Panc1 (cell line): ENCODE results near the gene TAPBP.

Experiments
- CTCF ChIP-seq: fragments of 450-650 bp; IDR thresholded peaks from 2 replicates; pipeline ENCODE4 v1.5.1; 2017; ENCODE audit warnings: mild to moderate bottlenecking
- POLR2AphosphoS5 ChIP-seq: IDR thresholded peaks from 2 replicates; pipeline ENCODE4 v1.6.1; 2012; ENCODE audit warnings: mild to moderate bottlenecking, low read depth, low read length, moderate library complexity
- REST ChIP-seq, 2 experiments: IDR thresholded peaks; 2 replicates each; pipeline ENCODE4 v1.6.1; 2011 to 2012; ENCODE audit warnings: low read depth in 2 of 2, control low read depth in 1 of 2, low read length in 1 of 2, mild to moderate bottlenecking in 1 of 2, moderate library complexity in 1 of 2; ENCODE audit not compliant: insufficient read depth in 1 of 2
- SIN3A ChIP-seq: IDR thresholded peaks from 2 replicates; pipeline ENCODE4 v1.6.1; 2012; ENCODE audit warnings: low read depth, mild to moderate bottlenecking, low read length, moderate library complexity, borderline replicate concordance; ENCODE audit not compliant: insufficient read depth
- TCF7L2 ChIP-seq: IDR thresholded peaks from 2 replicates; pipeline ENCODE4 v1.6.1; 2011; ENCODE audit warnings: mild to moderate bottlenecking, low read depth, low read length, inconsistent platforms

- TF ChIP-seq POLR2AphosphoS5, result no peak
- no peak for TF ChIP-seq CTCF
- no peak for TF ChIP-seq REST (IDR thresholded peaks at IDR 0.05; ENCODE audit: insufficient read depth in 1 of 2, low read depth in 2 of 2, low read length in 1 of 2)
- no peak for TF ChIP-seq TCF7L2
- no peak for TF ChIP-seq SIN3A
These were observed 2.9 kb upstream of the TAPBP start for GRCh38 chr6:33316603-33317418.
